HepG2 (cell line): ENCODE data around the gene NAB2. TPM values are rescaled to one million over a fixed set of nuclear protein-coding genes. Genes with fewer than 3 reads are reported as not detected.

Experiments used
- CBX1 ChIP-seq: IDR thresholded peaks from one replicate; pipeline ENCODE4 v1.6.1; 2016; ENCODE audit warnings: antibody characterized with exemption, low read depth
- DMTF1 ChIP-seq: sonication (generic); formaldehyde crosslinking; IDR thresholded peaks from 2 replicates; pipeline ENCODE4 v1.4.0; 2020; ENCODE audit warnings: mild to moderate bottlenecking, missing genetic modification reagents
- HNF1B ChIP-seq: sonication (generic); formaldehyde crosslinking; IDR thresholded peaks from 2 replicates; pipeline ENCODE4 v1.5.1; 2020; ENCODE audit warnings: mild to moderate bottlenecking, moderate library complexity, missing genetic modification reagents
- MAF1 ChIP-seq: sonication (generic); formaldehyde crosslinking; IDR thresholded peaks from 2 replicates; pipeline ENCODE4 v1.5.0; 2020; ENCODE audit warnings: missing genetic modification reagents, borderline replicate concordance
- MAFF ChIP-seq: IDR thresholded peaks from 2 replicates; pipeline ENCODE4 v1.6.1; 2011; ENCODE audit warnings: low read depth, low read length, improper control_type of control experiment
- NONO ChIP-seq, 2 experiments: fragments of 450-650 bp in 1 of 2; sonication (generic) in 1 of 2; formaldehyde crosslinking in 1 of 2; IDR thresholded peaks in 1 of 2; conservative IDR thresholded peaks in 1 of 2; 2 replicates each; pipeline versions ENCODE4 v1.6.1 to v1.8.0; 2017 to 2022; ENCODE audit warnings: mild to moderate bottlenecking in 1 of 2, missing genetic modification reagents in 1 of 2, moderate library complexity in 1 of 2
- TOE1 ChIP-seq: sonication (generic); formaldehyde crosslinking; IDR thresholded peaks from 2 replicates; pipeline ENCODE4 v1.4.0; 2020; ENCODE audit warnings: mild to moderate bottlenecking, missing genetic modification reagents
- UBTF ChIP-seq: sonication (generic); formaldehyde crosslinking; IDR thresholded peaks from 2 replicates; pipeline ENCODE4 v1.4.0; 2020; ENCODE audit warnings: mild to moderate bottlenecking, missing genetic modification reagents
- ZFP62 ChIP-seq: sonication (generic); formaldehyde crosslinking; IDR thresholded peaks from 2 replicates; pipeline ENCODE4 v1.4.0; 2020; ENCODE audit warnings: missing genetic modification reagents
- ZNF318 ChIP-seq: sonication (generic); formaldehyde crosslinking; IDR thresholded peaks from 2 replicates; pipeline ENCODE4 v1.4.0; 2020; ENCODE audit warnings: mild to moderate bottlenecking, missing genetic modification reagents
- ZNF468 ChIP-seq: sonication (generic); formaldehyde crosslinking; IDR thresholded peaks from 2 replicates; pipeline ENCODE4 v1.8.0; 2022; ENCODE audit warnings: mild to moderate bottlenecking, moderate library complexity, missing genetic modification reagents
- ZNF570 ChIP-seq: sonication (generic); formaldehyde crosslinking; IDR thresholded peaks from 2 replicates; pipeline ENCODE4 v1.4.0; 2020; ENCODE audit warnings: mild to moderate bottlenecking, missing genetic modification reagents, borderline replicate concordance
- ZNF597 ChIP-seq: sonication (generic); formaldehyde crosslinking; IDR thresholded peaks from 2 replicates; pipeline ENCODE4 v1.5.0; 2020; ENCODE audit warnings: missing genetic modification reagents
- ZNF841 ChIP-seq: sonication (generic); formaldehyde crosslinking; IDR thresholded peaks from 2 replicates; pipeline ENCODE4 v1.8.1; 2023; ENCODE audit warnings: missing genetic modification reagents, borderline replicate concordance
- polyA plus RNA-seq, 8 experiments: library from polyadenylated mRNA; depleted of rRNA in 3 of 8; stranded (reverse) in 7 of 8; unstranded in 1 of 8; fragments of >200 nt; fragmentation: Illumina TruSeq in 4 of 8; extraction: Trizol in 4 of 8; gene quantifications; 2 replicates each; pipeline versions ENCODE4 v1.2.1 to v1.2.3, GENCODE V29; 2011 to 2016; ENCODE audit warnings: low read depth in 4 of 8, missing spikeins in 1 of 8, mixed read lengths in 1 of 8; ENCODE audit not compliant: insufficient read depth in 1 of 8
- total RNA-seq, 5 experiments: library from RNA; depleted of rRNA; stranded (reverse); fragments of >200 nt; fragmentation: Illumina TruSeq; extraction: Trizol; gene quantifications; 2 replicates each; pipeline ENCODE4 v1.2.3, GENCODE V29; 2016; ENCODE audit warnings: low read depth in 1 of 5

The NAB2 gene
- total and polyA plus RNA-seq, 2 of the 13 experiments (the other 11 are each of a cell fraction or from before 2014, with no cell fraction given), result 11.7 to 12.9 TPM

- TF ChIP-seq NONO (IDR thresholded peaks at IDR 0.05), result no peak
- no peak for TF ChIP-seq NONO (CRISPR knock-in tag; conservative IDR thresholded peaks at IDR 0.05)
- TF ChIP-seq ZFP62, result no peak
- TF ChIP-seq TOE1 (CRISPR knock-in tag), result no peak
- TF ChIP-seq ZNF597 (CRISPR knock-in tag), result no peak
- no peak for TF ChIP-seq HNF1B
- TF ChIP-seq MAF1 (CRISPR knock-in tag), result no peak
- no peak for TF ChIP-seq ZNF570 (CRISPR knock-in tag)
- TF ChIP-seq CBX1, result no peak
- TF ChIP-seq UBTF (CRISPR knock-in tag), result no peak
- TF ChIP-seq DMTF1, result no peak
- no peak for TF ChIP-seq ZNF468 (CRISPR knock-in tag)
- no peak for TF ChIP-seq MAFF
- no peak for TF ChIP-seq ZNF841 (CRISPR knock-in tag)
- TF ChIP-seq ZNF318 (CRISPR knock-in tag), result no peak
Observed at GRCh38 chr12:57130941-57131340, 42.0 kb downstream of the NAB2 start (continued).
